A673 (cell line): ENCODE data around the gene CNOT3.

Experiments used
- CTCF ChIP-seq: fragments of 300-800, 200-600 bp; sonication (generic); conservative IDR thresholded peaks from 2 replicates; pipeline ENCODE4 v1.5.1; 2017; ENCODE audit warnings: low read depth, mild to moderate bottlenecking, antibody characterized with exemption, low read length, moderate library complexity, mixed read lengths
- EZH2 ChIP-seq: fragments of 200-600 bp; sonication (generic); IDR thresholded peaks from 2 replicates; pipeline ENCODE4 v1.6.1; 2017; ENCODE audit warnings: borderline replicate concordance, low read depth, mild to moderate bottlenecking, mixed read lengths, antibody characterized with exemption, low read length; ENCODE audit not compliant: poor library complexity, severe bottlenecking

- TF ChIP-seq CTCF (no peak), EZH2 (no peak)
Measured at GRCh38 chr19:54188215-54188871, 50.8 kb downstream of the CNOT3 start.
